ENCODE data around the gene DENND1B. TPM values are rescaled to one million over a fixed set of nuclear protein-coding genes. Genes with fewer than 3 reads are reported as not detected.

Gene DENND1B
- polyA plus RNA-seq, 1 of the 3 experiments (the other 2 are of a cell fraction) = 1.4 TPM

DNA sequence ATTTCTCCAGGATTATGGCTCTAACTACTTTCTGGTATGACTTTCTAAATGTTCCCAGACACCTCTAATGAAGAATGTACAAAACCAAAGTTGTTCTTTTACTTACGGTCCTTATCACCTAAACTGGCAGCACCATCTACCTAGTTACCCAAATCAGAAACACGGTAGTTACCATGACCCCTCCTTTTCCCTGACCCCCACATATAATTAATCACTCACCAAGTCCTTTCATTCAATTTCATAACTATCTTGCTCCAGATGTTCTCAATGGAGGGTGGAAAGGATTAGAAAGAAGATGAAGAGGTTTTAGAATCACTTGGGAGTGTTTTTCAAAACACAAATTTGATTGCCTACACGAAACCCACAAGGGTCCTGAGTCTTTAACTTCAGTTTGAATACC lies 98.0 kb downstream of the DENND1B start:
- H3K4me3 ChIP-seq (ENCODE audit: low read depth in 2 of 2, low read length in 1 of 2) = no peak overlapping the region
- H3K79me2 ChIP-seq (ENCODE audit: insufficient read depth) = no peaks in the 10 kb centered on the region
- no peak for DNase-seq
- H3K36me3 ChIP-seq (replicated peaks in 1 of 2; ENCODE audit: control insufficient read depth in 1 of 2, insufficient read depth in 2 of 2, low read length in 1 of 2) = no peaks in the 10 kb centered on the region
- H3F3A ChIP-seq (replicated peaks; ENCODE audit: insufficient read depth) = no peaks in the 10 kb centered on the region
- TF ChIP-seq RAD21 (IDR thresholded peaks at IDR 0.05; ENCODE audit: low read length) (no peak), FOSL2 (IDR thresholded peaks at IDR 0.05; ENCODE audit: borderline replicate concordance, low read depth) (no peak)
- H3K9me3 ChIP-seq = no peaks in the 10 kb centered on the region
- H3K27ac ChIP-seq (ENCODE audit: low read depth in 2 of 2, low read length in 1 of 2) = no peak overlapping the region
- no peak overlapping the region for H3K4me2 ChIP-seq
- POLR2A ChIA-PET = no interaction called here
- H3K27me3 ChIP-seq (ENCODE audit: insufficient read depth) = no peaks in the 10 kb centered on the region
- no peak overlapping the region for H2AFZ ChIP-seq (ENCODE audit: low read depth)
- no peaks in the 10 kb centered on the region for H4K20me1 ChIP-seq (ENCODE audit: insufficient read depth)
- H3K4me1 ChIP-seq (ENCODE audit: control insufficient read depth in 1 of 2, insufficient read depth in 2 of 2, low read depth in 1 of 2, low read length in 1 of 2) = peaks cover 0 to 6% of the 10 kb centered on the region in 2 experiments; a peak in 2 of 4 replicates
- no peak overlapping the region for H3K9ac ChIP-seq
- WGBS (ENCODE audit: low lambda C conversion rate) = 86% methylated on average over 3 of the region's 3 CpGs
- CTCF ChIA-PET = no interaction called here
- H3K9me2 ChIP-seq = no peaks in the 10 kb centered on the region

DNA sequence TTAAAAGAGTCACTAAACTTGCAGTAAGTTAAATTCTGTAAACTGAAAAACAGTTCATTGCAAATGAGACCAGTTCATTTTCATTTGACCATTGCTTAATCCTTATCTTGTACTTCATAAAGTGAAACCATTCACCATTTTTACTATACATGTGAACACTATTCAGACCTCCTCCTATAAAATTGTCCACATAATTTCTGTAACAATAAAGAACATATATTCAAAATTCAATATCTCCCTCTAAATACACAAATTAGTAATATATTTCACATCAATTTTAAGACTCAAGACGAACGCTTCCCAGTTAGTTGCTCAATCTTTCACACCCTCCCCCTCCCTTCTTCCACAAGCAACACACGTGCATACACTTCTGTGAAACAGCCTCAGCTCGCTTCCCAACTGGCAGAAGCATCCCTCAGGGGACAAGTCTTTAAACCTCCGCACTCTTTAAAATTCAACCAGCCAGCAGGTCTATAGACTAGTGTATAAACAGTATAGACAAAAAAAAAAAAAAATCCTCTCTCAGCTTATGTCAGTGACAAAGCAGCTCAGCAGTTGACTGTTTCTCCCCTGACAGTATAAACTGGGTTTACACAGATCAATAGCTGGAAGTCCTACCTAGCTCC lies 99.6 kb downstream of the DENND1B start:
- no peak overlapping the region for H2AFZ ChIP-seq (ENCODE audit: low read depth)
- no peak overlapping the region for H3K4me3 ChIP-seq (ENCODE audit: low read depth in 2 of 2, low read length in 1 of 2)
- no peak overlapping the region for H3K27ac ChIP-seq (ENCODE audit: low read depth in 2 of 2, low read length in 1 of 2)
- H3K4me1 ChIP-seq (ENCODE audit: control insufficient read depth in 1 of 2, insufficient read depth in 2 of 2, low read depth in 1 of 2, low read length in 1 of 2) = peaks cover 4 to 6% of the 10 kb centered on the region in 2 experiments; a peak in 3 of 4 replicates
- no peaks in the 10 kb centered on the region for H3F3A ChIP-seq (replicated peaks; ENCODE audit: insufficient read depth)
- DNase-seq = no peak
- no peaks in the 10 kb centered on the region for H3K36me3 ChIP-seq (replicated peaks in 1 of 2; ENCODE audit: control insufficient read depth in 1 of 2, insufficient read depth in 2 of 2, low read length in 1 of 2)
- no peaks in the 10 kb centered on the region for H3K9me2 ChIP-seq
- H3K9me3 ChIP-seq = no peaks in the 10 kb centered on the region
- no peaks in the 10 kb centered on the region for H4K20me1 ChIP-seq (ENCODE audit: insufficient read depth)
- TF ChIP-seq MAX (IDR thresholded peaks at IDR 0.05; ENCODE audit: low read depth) (no peak), YY1 (IDR thresholded peaks at IDR 0.05; ENCODE audit: low read depth) (no peak), EZH2phosphoT487 (IDR thresholded peaks at IDR 0.05; ENCODE audit: borderline replicate concordance, low read depth) (no peak), RXRA (IDR thresholded peaks at IDR 0.05; ENCODE audit: borderline replicate concordance, low read depth) (no peak), RCOR1 (IDR thresholded peaks at IDR 0.05; ENCODE audit: low read length) (no peak), TCF12 (IDR thresholded peaks at IDR 0.05) (no peak), ELF1 (IDR thresholded peaks at IDR 0.05) (no peak), SIN3A (IDR thresholded peaks at IDR 0.05; ENCODE audit: borderline replicate concordance, low read depth, low read length) (no peak), GATA2 (CRISPR knock-in tag; IDR thresholded peaks at IDR 0.05) (no peak), EP300 (IDR thresholded peaks at IDR 0.05; ENCODE audit: borderline replicate concordance in 1 of 2, low read depth in 1 of 2, low read length in 1 of 2) (no peak), NFIC (IDR thresholded peaks at IDR 0.05; ENCODE audit: borderline replicate concordance) (no peak), CTCF (IDR thresholded peaks at IDR 0.05) (no peak), NRF1 (IDR thresholded peaks at IDR 0.05; ENCODE audit: low read depth, low read length) (no peak), GABPA (IDR thresholded peaks at IDR 0.05; ENCODE audit: low read depth) (no peak), TAF1 (IDR thresholded peaks at IDR 0.05; ENCODE audit: borderline replicate concordance, low read depth, low read length) (no peak), JUND (IDR thresholded peaks at IDR 0.05) (no peak), RAD21 (IDR thresholded peaks at IDR 0.05; ENCODE audit: low read length) (no peak), REST (IDR thresholded peaks at IDR 0.05; ENCODE audit: low read depth, low read length) (no peak)
- TF ChIP-seq, protein P1, sequence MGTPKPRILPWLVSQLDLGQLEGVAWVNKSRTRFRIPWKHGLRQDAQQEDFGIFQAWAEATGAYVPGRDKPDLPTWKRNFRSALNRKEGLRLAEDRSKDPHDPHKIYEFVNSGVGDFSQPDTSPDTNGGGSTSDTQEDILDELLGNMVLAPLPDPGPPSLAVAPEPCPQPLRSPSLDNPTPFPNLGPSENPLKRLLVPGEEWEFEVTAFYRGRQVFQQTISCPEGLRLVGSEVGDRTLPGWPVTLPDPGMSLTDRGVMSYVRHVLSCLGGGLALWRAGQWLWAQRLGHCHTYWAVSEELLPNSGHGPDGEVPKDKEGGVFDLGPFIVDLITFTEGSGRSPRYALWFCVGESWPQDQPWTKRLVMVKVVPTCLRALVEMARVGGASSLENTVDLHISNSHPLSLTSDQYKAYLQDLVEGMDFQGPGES (IDR thresholded peaks at IDR 0.05; ENCODE audit: low read depth, low read length) = no peak
- H3K9ac ChIP-seq = no peak overlapping the region
- H3K4me2 ChIP-seq = no peak overlapping the region
- POLR2A ChIA-PET = no interaction called here
- CTCF ChIA-PET = no interaction called here
- no peaks in the 10 kb centered on the region for H3K79me2 ChIP-seq (ENCODE audit: insufficient read depth)
- 85% methylated on average over 5 of the region's 5 CpGs for WGBS (ENCODE audit: low lambda C conversion rate)
- H3K27me3 ChIP-seq (ENCODE audit: insufficient read depth) = no peaks in the 10 kb centered on the region
